ENCODE results near the gene ZDHHC1.

The ZDHHC1 gene

GRCh38 chr16:67415872-67416793, at the start of gene ZDHHC1:
TSS of gene ZDHHC1 (minus strand) at chr16:67416477. CDS start at chr16:67407775, 8,702 bp downstream.
- no peaks in the 10 kb centered on the region for H4K20me1 ChIP-seq (ENCODE audit: insufficient read depth, low read length)
- 0 out of 2 replicates have a peak within 1 kb of the TSS, but pooled peaks have one; percentile 7 for H3K27ac ChIP-seq (ENCODE audit: low read length)
- H3K27me3 ChIP-seq (ENCODE audit: low read depth, low read length) = no peaks in the 10 kb centered on the region
- TF ChIP-seq EZH2phosphoT487 (IDR thresholded peaks at IDR 0.05; ENCODE audit: low read depth) (no peak), CTCF (IDR thresholded peaks at IDR 0.05; ENCODE audit: low read depth, low read length) (peak; percentile 64)
- H3K9me3 ChIP-seq (ENCODE audit: insufficient read depth, low read length) = no peaks in the 10 kb centered on the region
- peak within 1 kb of the TSS; percentile 100 for H2AFZ ChIP-seq (ENCODE audit: low read depth, low read length)
- H3K4me1 ChIP-seq (ENCODE audit: low read length) = peaks cover 17% of the 10 kb centered on the region
- peak within 1 kb of the TSS; percentile 87 for H3K4me3 ChIP-seq (ENCODE audit: low read length)
- peaks cover 4% of the 10 kb centered on the region; the same call in 1 of the 2 replicates for H3K79me2 ChIP-seq (ENCODE audit: low read length)
- H3K9ac ChIP-seq (ENCODE audit: low read length) = peak within 1 kb of the TSS; percentile 75
- peak within 1 kb of the TSS; percentile 86 for H3K4me2 ChIP-seq (ENCODE audit: low read length)
- no peaks in the 10 kb centered on the region for H3K36me3 ChIP-seq (replicated peaks; ENCODE audit: low read depth, low read length)

DNA sequence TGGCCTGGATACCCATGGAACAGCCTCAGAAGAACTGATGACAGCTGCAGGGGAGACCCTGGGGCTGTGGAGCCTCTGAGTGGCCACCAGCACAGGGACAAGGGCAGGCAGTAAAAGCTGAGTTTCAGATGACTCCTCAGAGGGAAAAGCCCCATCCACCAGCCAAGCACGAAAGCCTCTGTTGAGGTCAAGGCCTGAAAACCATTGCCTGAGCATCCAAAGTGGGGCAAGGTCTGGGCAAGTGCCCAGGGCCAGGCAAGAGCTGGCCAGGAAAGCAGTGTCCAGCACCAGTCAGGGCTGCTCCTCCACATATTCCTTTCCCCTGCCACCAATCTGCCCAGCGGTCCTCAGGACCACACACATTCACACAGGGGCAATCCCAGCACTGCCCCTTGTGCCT, 48.3 kb upstream of the ZDHHC1 start:
- TF ChIP-seq EZH2phosphoT487 (IDR thresholded peaks at IDR 0.05; ENCODE audit: low read depth) (no peak), CTCF (IDR thresholded peaks at IDR 0.05; ENCODE audit: low read depth, low read length) (no peak)
- Histone ChIP-seq H3K79me2 (ENCODE audit: low read length) (peaks cover 26% of the 10 kb centered on the region; the same call in 1 of the 2 replicates), H3K4me3 (ENCODE audit: low read length) (no peak overlapping the region), H3K27ac (ENCODE audit: low read length) (no peak overlapping the region), H3K36me3 (replicated peaks; ENCODE audit: low read depth, low read length) (no peaks in the 10 kb centered on the region), H3K9ac (ENCODE audit: low read length) (no peak overlapping the region), H2AFZ (ENCODE audit: low read depth, low read length) (no peak overlapping the region), H4K20me1 (ENCODE audit: insufficient read depth, low read length) (peaks cover 61% of the 10 kb centered on the region), H3K9me3 (ENCODE audit: insufficient read depth, low read length) (no peaks in the 10 kb centered on the region), H3K4me2 (ENCODE audit: low read length) (no peak overlapping the region), H3K27me3 (ENCODE audit: low read depth, low read length) (no peaks in the 10 kb centered on the region), H3K4me1 (ENCODE audit: low read length) (peaks cover 6% of the 10 kb centered on the region)

DNA sequence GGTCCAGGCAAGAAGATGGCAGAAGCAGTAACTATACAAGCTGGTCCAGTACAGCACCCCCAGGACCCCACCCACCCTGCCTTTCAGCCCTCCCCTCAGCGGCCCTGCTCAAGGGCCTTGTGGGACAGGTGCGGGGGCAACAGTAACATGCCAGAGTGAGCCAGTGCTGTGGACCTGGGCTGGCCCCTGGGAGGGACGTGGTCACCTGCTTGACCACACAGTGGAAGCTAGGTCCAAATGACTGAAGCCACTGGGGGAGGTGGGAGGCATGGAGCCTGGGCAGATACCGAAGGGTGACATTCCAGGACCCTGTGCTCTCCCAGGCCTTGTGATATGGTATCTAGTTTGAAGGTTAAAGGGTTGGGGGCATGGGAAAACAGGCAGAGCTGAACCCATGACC, 47.4 kb upstream of the ZDHHC1 start:
- peaks cover 23% of the 10 kb centered on the region; the same call in 1 of the 2 replicates for H3K79me2 ChIP-seq (ENCODE audit: low read length)
- H3K36me3 ChIP-seq (replicated peaks; ENCODE audit: low read depth, low read length) = no peaks in the 10 kb centered on the region
- TF ChIP-seq EZH2phosphoT487 (IDR thresholded peaks at IDR 0.05; ENCODE audit: low read depth) (no peak), CTCF (IDR thresholded peaks at IDR 0.05; ENCODE audit: low read depth, low read length) (no peak)
- no peak overlapping the region for H3K4me2 ChIP-seq (ENCODE audit: low read length)
- no peaks in the 10 kb centered on the region for H3K27me3 ChIP-seq (ENCODE audit: low read depth, low read length)
- H4K20me1 ChIP-seq (ENCODE audit: insufficient read depth, low read length) = peaks cover 65% of the 10 kb centered on the region
- no peaks in the 10 kb centered on the region for H3K9me3 ChIP-seq (ENCODE audit: insufficient read depth, low read length)
- H3K27ac ChIP-seq (ENCODE audit: low read length) = no peak overlapping the region
- no peak overlapping the region for H2AFZ ChIP-seq (ENCODE audit: low read depth, low read length)
- no peak overlapping the region for H3K9ac ChIP-seq (ENCODE audit: low read length)
- peaks cover 6% of the 10 kb centered on the region for H3K4me1 ChIP-seq (ENCODE audit: low read length)
- no peak overlapping the region for H3K4me3 ChIP-seq (ENCODE audit: low read length)

DNA sequence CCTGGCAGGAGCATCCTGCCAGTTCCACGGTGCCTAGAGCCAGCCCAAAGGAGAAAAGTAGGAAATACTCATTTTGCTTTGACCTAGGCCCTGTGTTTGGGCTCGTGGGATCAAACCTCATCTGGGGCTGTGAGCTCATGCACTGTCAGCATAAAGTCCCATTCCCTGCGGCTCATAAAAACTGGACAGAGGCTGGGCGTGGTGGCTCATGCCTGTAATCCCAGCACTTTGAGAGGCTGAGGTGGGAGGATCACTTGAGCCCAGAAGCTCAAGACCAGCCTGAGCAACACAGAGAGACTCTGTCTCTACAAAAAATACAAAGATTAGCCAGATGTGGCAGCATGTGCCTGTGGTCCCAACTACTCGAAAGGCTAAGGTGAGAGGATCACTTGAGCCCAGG, 46.8 kb upstream of the ZDHHC1 start:
- no peak overlapping the region for H3K9ac ChIP-seq (ENCODE audit: low read length)

More for the DNA sequence above, 46.8 kb upstream of the ZDHHC1 start:
- H3K4me3 ChIP-seq (ENCODE audit: low read length) = no peak overlapping the region
- no peak overlapping the region for H3K27ac ChIP-seq (ENCODE audit: low read length)
- TF ChIP-seq EZH2phosphoT487 (IDR thresholded peaks at IDR 0.05; ENCODE audit: low read depth) (no peak), CTCF (IDR thresholded peaks at IDR 0.05; ENCODE audit: low read depth, low read length) (no peak)
- no peaks in the 10 kb centered on the region for H3K27me3 ChIP-seq (ENCODE audit: low read depth, low read length)
- H3K79me2 ChIP-seq (ENCODE audit: low read length) = peaks cover 20% of the 10 kb centered on the region; the same call in 1 of the 2 replicates
- H3K4me1 ChIP-seq (ENCODE audit: low read length) = peaks cover 6% of the 10 kb centered on the region
- H3K36me3 ChIP-seq (replicated peaks; ENCODE audit: low read depth, low read length) = no peaks in the 10 kb centered on the region
- H3K4me2 ChIP-seq (ENCODE audit: low read length) = no peak overlapping the region
- H2AFZ ChIP-seq (ENCODE audit: low read depth, low read length) = no peak overlapping the region
- peaks cover 66% of the 10 kb centered on the region for H4K20me1 ChIP-seq (ENCODE audit: insufficient read depth, low read length)
- H3K9me3 ChIP-seq (ENCODE audit: insufficient read depth, low read length) = no peaks in the 10 kb centered on the region

All from OCI-LY3 (cell line).